D341Med (cell line): Measurements from ENCODE around the gene AKAP13.
"Not testable (repeated sequence)": the region's sequence is repeated elsewhere in the genome, so short reads cannot be mapped to it uniquely, and the experiment has no call there.

Experiments used
- DNase-seq: peaks from one replicate; pipeline ENCODE4 v3.0.0; 2012; ENCODE audit warnings: low spot score

AKAP13 gene

GRCh38 chr15:85625166-85625830, 244.9 kb downstream of the AKAP13 start:
- DNase-seq: no peak

DNA sequence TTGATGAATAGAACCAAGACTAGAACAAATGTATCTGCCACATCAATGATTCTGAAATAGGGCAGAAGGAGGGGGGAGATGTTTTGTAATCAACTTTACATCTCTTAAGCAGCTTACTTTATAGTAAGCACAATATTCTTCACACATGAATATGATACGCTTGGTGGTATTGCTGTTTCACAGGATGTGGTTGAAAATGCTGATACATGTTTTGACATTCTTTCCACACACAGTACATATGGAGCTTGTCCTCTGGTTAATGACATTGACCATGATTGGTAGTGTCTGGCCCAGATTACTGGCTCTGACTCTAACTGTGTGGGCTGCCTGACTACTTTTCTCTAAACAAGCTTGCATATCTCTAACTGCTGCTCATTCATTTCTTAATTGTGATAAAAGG, 245.5 kb downstream of the AKAP13 start:
- no peak for DNase-seq

DNA sequence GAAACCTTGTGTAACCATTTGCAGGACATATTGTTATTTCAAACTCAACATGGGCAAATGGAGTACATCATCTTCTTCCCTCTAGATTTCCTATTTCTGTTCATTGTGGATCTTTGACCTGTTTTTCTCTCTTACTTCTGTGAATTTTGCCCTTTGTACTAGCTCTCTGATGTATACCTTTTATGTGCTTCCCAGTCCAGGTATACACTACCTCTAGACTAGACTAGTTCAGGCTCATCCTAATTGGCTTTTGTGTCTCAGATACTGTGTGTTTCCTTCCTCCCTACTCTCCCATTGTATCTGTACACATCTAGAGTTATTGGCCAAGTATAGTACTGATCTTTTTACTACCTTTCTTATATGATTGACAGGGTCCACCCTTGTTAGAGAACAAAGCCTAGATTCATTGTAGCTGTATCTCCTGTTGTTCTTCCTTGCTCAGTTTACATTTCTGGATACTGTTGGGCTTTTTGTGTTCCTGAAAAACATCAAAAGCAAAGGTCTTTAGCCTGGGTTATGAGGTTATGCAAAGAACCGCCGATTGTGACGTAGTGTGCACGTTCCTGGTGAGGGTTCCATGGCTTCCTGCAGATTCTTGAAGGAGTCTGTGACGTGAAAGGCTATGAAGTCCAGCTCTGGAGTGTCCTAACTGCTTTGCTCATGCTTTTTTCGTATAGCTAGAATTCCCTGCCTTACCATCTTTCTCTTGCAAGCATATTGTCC, 247.0 kb downstream of the AKAP13 start:
- DNase-seq: no peak

DNA sequence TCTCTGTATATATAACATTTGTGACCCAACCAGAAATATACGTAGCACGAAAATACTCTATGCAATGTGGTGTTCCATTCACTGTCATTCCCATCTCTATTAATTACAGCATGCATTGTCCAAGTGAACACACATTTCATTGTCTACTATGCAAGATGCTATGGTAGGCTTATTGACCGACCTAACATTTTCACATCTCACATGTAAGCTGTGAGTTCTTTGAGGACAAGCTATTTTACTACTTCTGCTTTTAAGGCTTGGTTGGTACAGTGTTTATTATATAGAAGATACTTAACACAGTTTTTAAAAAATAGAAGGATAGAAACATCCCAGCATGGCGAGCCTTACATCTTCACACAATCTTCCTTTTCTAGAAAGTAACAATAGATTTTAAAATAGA, 249.9 kb downstream of the AKAP13 start:
- DNase-seq: no peak

- no peak for DNase-seq
Observed at GRCh38 chr15:85631018-85631417, 250.6 kb downstream of the AKAP13 start.

DNA sequence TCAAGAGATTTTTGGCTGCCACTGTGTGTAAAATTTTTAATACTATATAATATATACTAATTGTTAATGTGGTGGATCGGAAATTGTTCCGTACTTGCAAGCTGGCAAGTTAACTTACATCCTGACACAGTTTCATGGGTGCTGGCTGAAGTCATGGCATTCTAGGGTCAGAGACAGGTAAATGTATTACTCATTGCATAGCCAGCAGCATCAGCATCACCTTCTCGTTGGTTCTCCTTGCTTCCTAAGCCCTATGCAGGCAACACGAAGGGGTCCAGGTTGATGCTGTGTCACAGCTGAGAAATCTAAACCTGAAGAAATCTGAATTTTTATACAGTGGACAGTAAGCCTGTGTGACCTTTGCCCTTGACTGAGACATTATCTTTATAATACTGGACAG, 251.6 kb downstream of the AKAP13 start:
- no peak for DNase-seq

DNA sequence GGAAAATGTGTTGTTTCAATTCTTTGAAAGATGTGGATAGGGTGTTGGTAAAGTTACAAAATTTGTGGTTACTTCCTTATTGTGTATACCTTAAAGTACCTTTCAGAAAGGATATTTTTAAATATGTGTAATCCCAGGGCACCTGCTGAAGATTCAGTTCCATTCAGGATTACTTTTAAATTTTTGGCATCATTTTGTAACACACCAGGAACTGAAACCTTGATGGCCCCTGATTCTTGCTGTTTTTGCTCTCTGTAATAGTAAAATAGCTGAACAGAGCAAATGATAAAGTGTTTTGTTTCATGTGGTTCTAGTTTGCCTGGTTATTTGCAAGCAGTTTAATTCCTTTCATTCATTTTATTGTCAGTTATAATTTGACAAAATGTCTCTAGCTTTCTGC, 253.5 kb downstream of the AKAP13 start:
- no peak for DNase-seq

DNA sequence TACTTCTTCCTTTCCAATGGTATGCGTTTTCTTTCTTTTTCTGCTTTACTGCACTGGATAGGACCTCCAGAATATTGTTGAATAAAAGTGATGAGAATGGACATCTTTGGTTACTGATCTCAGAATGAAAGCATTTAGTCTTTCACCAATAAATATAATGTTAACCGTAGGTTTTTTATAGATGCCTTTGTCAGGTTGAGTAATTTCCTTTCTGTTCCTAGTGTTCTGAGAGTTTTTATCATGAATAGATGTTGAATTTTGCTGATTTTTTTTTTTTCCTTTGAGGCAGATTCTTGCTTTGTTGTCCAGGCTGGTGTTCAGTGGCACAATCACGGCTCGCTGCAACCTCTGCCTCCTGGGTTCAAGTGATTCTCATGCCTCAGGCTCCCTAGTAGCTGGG, 255.9 kb downstream of the AKAP13 start:
- DNase-seq: no peak

DNA sequence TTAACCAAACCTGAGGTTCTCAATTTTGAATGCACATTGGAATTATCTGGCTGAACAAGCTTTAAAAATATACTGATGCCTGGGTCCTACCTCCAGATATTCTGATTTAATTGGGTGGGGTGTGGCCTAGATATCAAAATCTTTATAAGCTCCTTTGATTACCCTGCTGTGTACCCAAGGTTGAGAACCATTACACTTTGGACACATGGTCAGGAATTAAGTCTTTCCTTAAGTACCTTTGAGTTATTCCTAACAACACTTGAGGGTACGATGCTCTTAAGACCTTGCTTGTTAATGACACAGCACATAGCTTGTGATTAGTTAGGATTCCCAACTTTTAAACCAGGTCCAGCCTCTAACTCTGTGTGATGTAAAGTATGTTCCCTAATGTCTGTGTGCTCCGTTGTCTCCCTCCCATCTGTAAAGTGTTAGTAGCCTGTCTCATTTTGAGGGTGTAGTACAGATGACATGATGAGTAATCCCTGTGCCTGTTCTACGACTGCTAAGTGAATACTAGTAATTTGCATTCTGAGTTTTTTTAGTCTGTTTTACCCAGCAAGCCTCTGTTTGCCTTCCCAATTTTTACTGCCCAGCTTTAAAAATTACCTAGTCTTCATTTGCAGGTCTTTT, 259.5 kb downstream of the AKAP13 start:
- no peak for DNase-seq

GRCh38 chr15:85642065-85642692, 261.8 kb downstream of the AKAP13 start:
- no peak for DNase-seq

DNA sequence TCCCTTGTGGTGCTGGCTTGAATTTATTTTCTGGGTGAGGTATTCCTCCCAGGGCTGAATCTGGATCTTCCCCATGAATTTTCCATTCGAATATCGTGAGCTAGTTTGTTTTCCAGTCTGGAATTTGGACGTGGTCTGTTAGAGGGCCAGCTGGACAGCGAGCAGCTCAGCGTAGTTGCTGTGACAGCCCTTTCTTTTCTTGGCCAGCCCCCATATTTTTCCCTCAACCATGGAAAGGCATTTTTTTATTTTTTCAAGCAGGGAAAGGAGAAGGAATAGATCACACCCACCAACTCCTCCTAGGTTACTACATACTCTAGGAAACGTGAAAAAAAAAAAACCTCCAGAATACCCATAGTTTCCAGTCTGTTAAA, 262.3 kb downstream of the AKAP13 start:
- no peak for DNase-seq

GRCh38 chr15:85646538-85647091, 266.2 kb downstream of the AKAP13 start:
- no peak for DNase-seq

GRCh38 chr15:85649372-85649771, 269.0 kb downstream of the AKAP13 start:
- no peak for DNase-seq

- DNase-seq: no peak
Observed at GRCh38 chr15:85651548-85651947, 271.1 kb downstream of the AKAP13 start.

DNA sequence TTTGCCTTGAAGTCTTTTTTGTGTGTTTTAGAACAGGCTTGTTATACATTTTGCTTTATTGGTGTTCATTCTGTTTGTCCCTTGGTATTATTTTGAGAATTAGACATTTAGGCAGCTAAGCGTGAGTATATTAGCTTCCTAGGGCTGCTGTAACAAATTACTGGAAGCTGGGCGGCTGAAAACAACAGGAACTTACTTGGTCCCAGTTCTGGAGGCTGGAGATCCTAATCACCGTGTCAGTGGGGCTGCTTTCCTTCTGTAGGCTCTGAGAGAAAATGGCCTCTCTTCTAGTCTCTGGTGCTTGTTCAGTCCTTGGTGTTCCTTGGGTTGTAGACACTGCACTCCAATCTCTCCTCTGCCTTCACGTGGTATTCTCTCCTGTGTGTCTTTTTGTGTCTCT, 272.1 kb downstream of the AKAP13 start:
- DNase-seq: no peak

GRCh38 chr15:85657132-85657531, 276.7 kb downstream of the AKAP13 start:
- DNase-seq: no peak

- no peak for DNase-seq
Observed at GRCh38 chr15:85658816-85659215, 278.4 kb downstream of the AKAP13 start.

GRCh38 chr15:85661859-85662258, 281.5 kb downstream of the AKAP13 start:
- DNase-seq: no peak

GRCh38 chr15:85665677-85666076, 285.3 kb downstream of the AKAP13 start:
- not testable (repeated sequence) for DNase-seq

- DNase-seq: no peak
Observed at GRCh38 chr15:85667491-85668424, 287.4 kb downstream of the AKAP13 start.

GRCh38 chr15:85671156-85671555, 290.8 kb downstream of the AKAP13 start:
- no peak for DNase-seq
